ENCODE results near the gene LIPA.

DNA sequence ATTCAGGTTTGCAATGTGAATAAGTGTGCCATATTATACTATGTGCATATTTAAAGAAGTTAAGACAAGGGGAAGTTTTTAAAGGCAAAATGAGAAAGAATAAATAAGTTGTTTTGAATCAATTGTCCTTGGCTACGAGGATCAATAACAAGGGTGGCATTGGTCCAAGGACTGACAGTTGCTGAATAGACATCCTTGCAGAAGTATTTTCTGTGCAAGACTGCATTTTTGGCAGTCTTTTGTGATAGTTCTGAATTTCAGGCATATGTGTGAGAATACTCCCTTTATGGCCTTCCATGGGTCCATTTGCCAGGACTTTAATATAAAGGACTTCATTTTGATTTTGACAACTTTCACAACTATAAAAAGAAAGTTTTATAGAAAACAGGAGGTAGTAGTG lies 5.4 kb upstream of the LIPA start:
- TF ChIP-seq, protein P1, sequence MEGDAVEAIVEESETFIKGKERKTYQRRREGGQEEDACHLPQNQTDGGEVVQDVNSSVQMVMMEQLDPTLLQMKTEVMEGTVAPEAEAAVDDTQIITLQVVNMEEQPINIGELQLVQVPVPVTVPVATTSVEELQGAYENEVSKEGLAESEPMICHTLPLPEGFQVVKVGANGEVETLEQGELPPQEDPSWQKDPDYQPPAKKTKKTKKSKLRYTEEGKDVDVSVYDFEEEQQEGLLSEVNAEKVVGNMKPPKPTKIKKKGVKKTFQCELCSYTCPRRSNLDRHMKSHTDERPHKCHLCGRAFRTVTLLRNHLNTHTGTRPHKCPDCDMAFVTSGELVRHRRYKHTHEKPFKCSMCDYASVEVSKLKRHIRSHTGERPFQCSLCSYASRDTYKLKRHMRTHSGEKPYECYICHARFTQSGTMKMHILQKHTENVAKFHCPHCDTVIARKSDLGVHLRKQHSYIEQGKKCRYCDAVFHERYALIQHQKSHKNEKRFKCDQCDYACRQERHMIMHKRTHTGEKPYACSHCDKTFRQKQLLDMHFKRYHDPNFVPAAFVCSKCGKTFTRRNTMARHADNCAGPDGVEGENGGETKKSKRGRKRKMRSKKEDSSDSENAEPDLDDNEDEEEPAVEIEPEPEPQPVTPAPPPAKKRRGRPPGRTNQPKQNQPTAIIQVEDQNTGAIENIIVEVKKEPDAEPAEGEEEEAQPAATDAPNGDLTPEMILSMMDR (IDR thresholded peaks at IDR 0.05): no peak
- no peak for TF ChIP-seq POLR2A (IDR thresholded peaks at IDR 0.05)

All from body of pancreas (tissue), 4 donors.